Fibroblast of lung (primary cell): ENCODE measurements around the gene KCNMA1. TPM values are rescaled to one million over a fixed set of nuclear protein-coding genes. Genes with fewer than 3 reads are reported as not detected.

ENCODE experiments used
- DNase-seq, 2 donors: peaks; one replicate each; pipeline versions ENCODE4 v3.0.0 to v3.0.0-alpha.2; 2010; ENCODE audit warnings: low read depth in 2 of 2
- H2AFZ ChIP-seq: 2 replicates; pipeline ENCODE4 v1.5.1; 2012; ENCODE audit warnings: low read length, control low read depth, inconsistent platforms
- H3K27ac ChIP-seq: 2 replicates; pipeline ENCODE4 v1.5.1; 2011; ENCODE audit warnings: low read length, control low read depth; ENCODE audit not compliant: insufficient read depth
- H3K27me3 ChIP-seq: 2 replicates; pipeline ENCODE4 v1.5.1; 2011; ENCODE audit warnings: mild to moderate bottlenecking, low read length; ENCODE audit not compliant: control insufficient read depth, insufficient read depth
- H3K36me3 ChIP-seq: 2 replicates; pipeline ENCODE4 v1.5.1; 2011; ENCODE audit warnings: low read length; ENCODE audit not compliant: control insufficient read depth, insufficient read depth
- H3K4me1 ChIP-seq: 2 replicates; pipeline ENCODE4 v1.5.1; 2011; ENCODE audit warnings: low read length; ENCODE audit not compliant: control insufficient read depth, insufficient read depth; ENCODE audit errors: extremely low read depth
- H3K4me2 ChIP-seq: 2 replicates; pipeline ENCODE4 v1.5.1; 2011; ENCODE audit warnings: low read length, control low read depth; ENCODE audit not compliant: insufficient read depth; ENCODE audit errors: extremely low read depth
- H3K4me3 ChIP-seq, 4 experiments: fragments of 200-600 bp in 1 of 4; sonication (generic) in 1 of 4; replicated peaks in 1 of 4; 2 replicates each; pipeline ENCODE4 v1.5.1; 2011 to 2016; ENCODE audit warnings: low read length in 4 of 4, low read depth in 3 of 4, mild to moderate bottlenecking in 3 of 4, control low read depth in 2 of 4, inconsistent platforms in 1 of 4, mixed read lengths in 1 of 4; ENCODE audit not compliant: insufficient read depth in 1 of 4; ENCODE audit errors: control extremely low read depth in 1 of 4
- H3K79me2 ChIP-seq: 2 replicates; pipeline ENCODE4 v1.5.1; 2012; ENCODE audit warnings: mild to moderate bottlenecking, low read length, inconsistent platforms; ENCODE audit not compliant: control insufficient read depth, insufficient read depth
- H3K9ac ChIP-seq: 2 replicates; pipeline ENCODE4 v1.5.1; 2011; ENCODE audit warnings: mild to moderate bottlenecking, low read length, control low read depth; ENCODE audit not compliant: insufficient read depth
- H3K9me3 ChIP-seq: 2 replicates; pipeline ENCODE4 v1.5.1; 2012; ENCODE audit warnings: low read depth, low read length; ENCODE audit not compliant: control insufficient read depth, insufficient read depth
- H4K20me1 ChIP-seq: 2 replicates; pipeline ENCODE4 v1.5.1; 2011; ENCODE audit warnings: low read length; ENCODE audit not compliant: control insufficient read depth, insufficient read depth; ENCODE audit errors: extremely low read depth
- EZH2 ChIP-seq: IDR thresholded peaks from 2 replicates; pipeline ENCODE4 v1.5.1; 2012; ENCODE audit warnings: low read length, control low read depth, mild to moderate bottlenecking; ENCODE audit errors: missing control alignments
- polyA plus RNA-seq, 2 donors: library from polyadenylated mRNA; depleted of rRNA in 1 of 2; stranded (reverse) in 1 of 2; unstranded in 1 of 2; fragments of >200 nt; gene quantifications; 2 replicates each; pipeline ENCODE4 v1.2.1, GENCODE V29; 2011 to 2012; ENCODE audit warnings: missing spikeins in 1 of 2
- total RNA-seq: library from RNA; depleted of rRNA; stranded (reverse); fragments of >200 nt; gene quantifications from 2 replicates; pipeline ENCODE4 v1.2.1, GENCODE V29; 2014
- TF ChIP-seq, protein P1 (sequence below), 2 donors: IDR thresholded peaks in 1 of 2; conservative IDR thresholded peaks in 1 of 2; 1 replicate in 1 of 2; 2 replicates in 1 of 2; pipeline ENCODE4 v1.5.1; 2011 to 2012; ENCODE audit warnings: low read length in 2 of 2, control low read depth in 1 of 2, inconsistent platforms in 1 of 2, low read depth in 1 of 2, mild to moderate bottlenecking in 1 of 2

The KCNMA1 gene
- total and polyA plus RNA-seq, 2 donors (not counting 1 experiment from before 2014, with no cell fraction given): 31.0 to 138 TPM

GRCh38 chr10:77641788-77642397, 4.3 kb upstream of the KCNMA1 start:
- no peak overlapping the region for H3K4me2 ChIP-seq
- no peaks in the 10 kb centered on the region for H4K20me1 ChIP-seq
- H3K9me3 ChIP-seq: no peaks in the 10 kb centered on the region
- no peaks in the 10 kb centered on the region for H3K36me3 ChIP-seq
- peak; percentile 65 to 89 for DNase-seq
- H3K4me1 ChIP-seq: peaks cover 4% of the 10 kb centered on the region
- H2AFZ ChIP-seq: no peak overlapping the region
- H3K27me3 ChIP-seq: no peaks in the 10 kb centered on the region
- TF ChIP-seq EZH2: no peak
- TF ChIP-seq, protein P1, sequence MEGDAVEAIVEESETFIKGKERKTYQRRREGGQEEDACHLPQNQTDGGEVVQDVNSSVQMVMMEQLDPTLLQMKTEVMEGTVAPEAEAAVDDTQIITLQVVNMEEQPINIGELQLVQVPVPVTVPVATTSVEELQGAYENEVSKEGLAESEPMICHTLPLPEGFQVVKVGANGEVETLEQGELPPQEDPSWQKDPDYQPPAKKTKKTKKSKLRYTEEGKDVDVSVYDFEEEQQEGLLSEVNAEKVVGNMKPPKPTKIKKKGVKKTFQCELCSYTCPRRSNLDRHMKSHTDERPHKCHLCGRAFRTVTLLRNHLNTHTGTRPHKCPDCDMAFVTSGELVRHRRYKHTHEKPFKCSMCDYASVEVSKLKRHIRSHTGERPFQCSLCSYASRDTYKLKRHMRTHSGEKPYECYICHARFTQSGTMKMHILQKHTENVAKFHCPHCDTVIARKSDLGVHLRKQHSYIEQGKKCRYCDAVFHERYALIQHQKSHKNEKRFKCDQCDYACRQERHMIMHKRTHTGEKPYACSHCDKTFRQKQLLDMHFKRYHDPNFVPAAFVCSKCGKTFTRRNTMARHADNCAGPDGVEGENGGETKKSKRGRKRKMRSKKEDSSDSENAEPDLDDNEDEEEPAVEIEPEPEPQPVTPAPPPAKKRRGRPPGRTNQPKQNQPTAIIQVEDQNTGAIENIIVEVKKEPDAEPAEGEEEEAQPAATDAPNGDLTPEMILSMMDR (conservative IDR thresholded peaks at IDR 0.05 in 1 of 2, IDR thresholded peaks at IDR 0.05 in 1 of 2; ENCODE audit: low read depth in 1 of 2, low read length in 2 of 2): peak; percentile 68 to 80
- H3K27ac ChIP-seq: no peak overlapping the region
- no peak overlapping the region for H3K4me3 ChIP-seq
- no peak overlapping the region for H3K9ac ChIP-seq
- peaks cover 5% of the 10 kb centered on the region for H3K79me2 ChIP-seq

DNA sequence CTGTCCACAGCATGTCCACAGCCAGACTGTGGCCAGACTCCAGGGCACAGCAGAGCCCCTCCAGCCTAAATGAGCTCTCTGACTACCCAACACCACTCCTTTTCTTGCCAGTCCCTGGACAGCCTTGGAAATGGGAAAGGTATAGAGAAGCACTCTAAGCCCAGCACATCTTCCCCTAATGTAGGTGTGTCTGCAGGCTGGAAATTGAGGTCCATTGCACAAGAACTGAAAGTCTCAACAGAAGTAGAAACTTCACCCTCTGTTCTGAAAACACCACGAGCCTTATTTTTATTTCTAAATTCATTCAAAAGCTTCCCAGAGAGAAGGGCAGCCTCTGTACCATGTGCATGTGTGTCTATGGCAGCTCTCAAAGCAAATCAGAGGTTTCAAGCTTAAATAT, 3.7 kb upstream of the KCNMA1 start:
- Histone ChIP-seq H3K4me2 (peak overlapping the region; percentile 40), H3K9ac (no peak overlapping the region), H4K20me1 (no peaks in the 10 kb centered on the region), H3K4me3 (no peak overlapping the region), H3K27ac (no peak overlapping the region), H3K9me3 (no peaks in the 10 kb centered on the region), H3K4me1 (peaks cover 4% of the 10 kb centered on the region), H2AFZ (no peak overlapping the region), H3K79me2 (peaks cover 10% of the 10 kb centered on the region), H3K36me3 (no peaks in the 10 kb centered on the region), H3K27me3 (no peaks in the 10 kb centered on the region)
- TF ChIP-seq, protein P1 (conservative IDR thresholded peaks at IDR 0.05 in 1 of 2, IDR thresholded peaks at IDR 0.05 in 1 of 2; ENCODE audit: low read depth in 1 of 2, low read length in 2 of 2): no peak
- no peak for TF ChIP-seq EZH2
- DNase-seq: no peak

GRCh38 chr10:77640167-77640566, 2.6 kb upstream of the KCNMA1 start:
- Histone ChIP-seq H3K36me3 (no peaks in the 10 kb centered on the region), H3K4me3 (no peak overlapping the region), H3K4me1 (peaks cover 4% of the 10 kb centered on the region), H3K9me3 (no peaks in the 10 kb centered on the region), H2AFZ (no peak overlapping the region), H3K4me2 (no peak overlapping the region), H3K9ac (no peak overlapping the region), H3K27me3 (no peaks in the 10 kb centered on the region), H3K27ac (no peak overlapping the region), H4K20me1 (no peaks in the 10 kb centered on the region), H3K79me2 (peaks cover 19% of the 10 kb centered on the region)
- TF ChIP-seq, protein P1 (conservative IDR thresholded peaks at IDR 0.05 in 1 of 2, IDR thresholded peaks at IDR 0.05 in 1 of 2; ENCODE audit: low read depth in 1 of 2, low read length in 2 of 2): no peak
- no peak for TF ChIP-seq EZH2
- no peak for DNase-seq
